Right ventricle myocardium inferior (tissue), 1 donor: ENCODE data around the gene LY6G5C. TPM values are rescaled to one million over a fixed set of nuclear protein-coding genes. Genes with fewer than 3 reads are reported as not detected.

ENCODE experiments used
- ATAC-seq: fragments of 200-7000 bp; cut with Tn5 transposase; one replicate; pipeline ENCODE4 v1.9.1; 2020; ENCODE audit warnings: mild to moderate bottlenecking, moderate library complexity
- DNase-seq: peaks from one replicate; pipeline ENCODE4 v3.0.0; 2021; ENCODE audit errors: missing footprints
- intact Hi-C: fragments of 100-400 bp; cut with DNase I; formaldehyde crosslinking; loops from one replicate; pipeline ENCODE4 v1.11.0; 2022
- long read RNA-seq: library from polyadenylated mRNA; unstranded; transcript quantifications from one replicate; pipeline ENCODE4 v2.0.0, GENCODE V29; 2021
- total RNA-seq: library from RNA; stranded (reverse); fragmentation: NEBNext Ultra II Directional; extraction: Animal tissue kit (Norgen Biotek cat#: 25700); gene quantifications from one replicate; pipeline ENCODE4 v1.2.1, GENCODE V29; 2021
- donor health status: DM: no; HTN: yes; CAD: no; lungs with severe emphysema.

The LY6G5C gene, protein sequence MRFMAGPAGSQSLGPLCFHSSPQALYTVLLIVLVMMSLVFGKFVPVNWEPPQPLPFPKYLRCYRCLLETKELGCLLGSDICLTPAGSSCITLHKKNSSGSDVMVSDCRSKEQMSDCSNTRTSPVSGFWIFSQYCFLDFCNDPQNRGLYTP
- 1.5 TPM for total RNA-seq
- long read RNA-seq, partial matches to known transcripts = 0 of 1 reads
- long read RNA-seq, other reads (novel, unspliced or antisense) = 0 of 1 reads

DNA sequence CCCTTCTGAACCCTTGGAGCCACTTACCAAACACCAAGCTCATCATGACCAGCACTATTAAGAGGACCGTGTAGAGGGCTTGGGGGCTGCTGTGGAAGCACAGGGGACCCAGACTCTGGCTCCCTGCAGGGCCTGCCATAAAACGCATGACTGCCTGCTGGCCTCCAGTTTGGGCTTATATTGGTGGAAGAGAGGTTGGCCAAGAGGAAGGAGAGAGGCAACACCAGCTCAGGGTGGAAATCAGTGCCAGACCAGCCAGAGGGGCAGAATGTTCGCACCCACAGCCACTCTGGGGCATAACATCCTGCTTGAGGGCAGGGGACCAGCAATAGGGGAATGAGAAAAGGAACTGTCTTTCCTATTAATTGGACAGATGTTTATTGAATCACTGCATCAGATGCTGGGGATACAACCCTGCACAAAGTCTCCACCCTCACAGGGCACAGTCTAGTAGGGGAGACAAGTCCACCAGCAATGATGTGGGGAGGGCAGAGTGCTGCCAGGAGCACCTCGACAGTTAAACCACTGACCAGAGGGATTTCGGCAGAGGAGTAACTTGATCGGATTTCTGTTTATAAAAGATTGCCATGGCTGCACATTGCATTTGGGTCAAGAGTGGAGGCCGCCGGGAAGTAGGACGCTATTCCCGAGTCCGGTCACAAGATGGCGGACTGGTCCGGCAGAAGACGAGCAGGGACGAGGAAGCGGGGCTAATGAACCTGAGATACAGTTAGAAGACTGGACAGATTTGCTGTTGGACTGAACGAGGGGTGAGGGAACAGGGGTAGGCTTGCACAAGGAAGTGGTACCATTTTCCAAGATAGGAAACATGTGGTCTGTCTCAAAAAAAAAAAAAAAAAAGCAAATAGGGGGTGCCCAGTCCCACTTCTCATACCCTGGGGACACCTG, at the start of gene LY6G5C:
LY6G5C (minus strand) TSS at position 842 of the 909 bp plus-strand sequence; CDS start at position 148, 694 bp downstream.
- DNase-seq = peak; percentile 89
- intact Hi-C loops = loop anchor here (2.0 to 10.0 kb wide), 6 partner anchors 48 to 272 kb away; partner anchors contain the start of genes DDAH2 and NEU1
- ATAC-seq = peak; percentile 91

DNA sequence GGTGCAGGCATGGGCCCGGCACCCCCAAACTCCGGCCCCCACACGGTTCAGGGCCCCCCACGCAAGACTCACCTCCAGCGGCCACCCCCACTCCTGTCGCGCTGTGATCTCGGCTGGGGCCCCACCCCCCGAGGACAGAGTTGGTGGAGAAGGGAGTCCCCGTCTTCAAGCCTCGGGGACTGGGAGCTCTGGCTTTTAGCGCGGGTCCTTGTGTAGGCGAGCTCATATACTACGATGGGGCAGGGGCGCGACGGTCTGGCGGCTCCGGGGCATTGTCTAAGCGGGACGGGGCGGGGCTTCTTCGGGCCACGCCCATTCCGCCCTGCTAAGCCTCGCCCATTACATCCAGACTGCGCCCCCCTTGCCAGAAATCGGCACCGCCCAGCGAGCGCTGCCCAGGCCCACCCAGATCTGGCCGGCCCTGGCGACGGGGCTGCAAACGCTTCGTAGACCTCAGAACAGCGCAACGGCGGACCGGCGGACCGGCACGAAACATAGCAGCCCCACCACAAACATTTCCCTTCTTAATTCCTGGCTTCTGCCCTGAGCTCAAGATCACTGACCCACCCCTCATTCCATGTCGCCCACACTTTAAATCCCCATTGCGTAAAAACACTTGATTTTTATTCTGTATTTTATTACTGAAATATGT, 49.2 kb upstream of the LY6G5C start:
- ATAC-seq (peak; percentile 91), DNase-seq (peak; percentile 96)
- intact Hi-C loops = loop anchor here (1.0 to 10.0 kb wide), 6 partner anchors 27 to 185 kb away; partner anchors contain the start of genes ABHD16A, ATP6V1G2, DDX39B and LY6G5C

DNA sequence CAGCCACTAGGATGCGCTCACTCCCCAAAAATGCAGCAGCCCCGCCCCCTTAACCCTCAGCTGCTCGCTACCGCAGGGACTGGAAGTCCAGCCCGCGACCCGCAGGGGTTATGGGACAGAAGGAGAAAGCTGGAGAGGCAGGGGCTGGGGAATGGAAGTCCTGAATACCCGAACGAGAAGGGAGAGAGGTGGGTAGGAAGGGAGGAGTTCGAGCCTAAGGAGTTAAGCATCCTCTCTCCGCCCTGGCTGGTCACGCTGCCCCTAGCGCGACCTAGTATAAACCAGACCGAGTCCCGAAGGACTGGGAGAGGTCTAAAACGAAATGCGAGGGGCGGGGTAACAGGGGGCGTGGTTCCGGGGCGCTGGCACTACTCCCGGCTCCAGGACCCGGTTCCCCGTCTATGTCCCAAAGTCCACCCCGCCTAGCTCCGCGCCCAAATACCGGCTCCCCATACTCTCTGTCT, 48.7 kb upstream of the LY6G5C start:
- intact Hi-C loops = loop anchor here (1.0 to 2.0 kb wide), 3 partner anchors 39 to 101 kb away; partner anchors contain the start of gene LY6G5C
- peak; percentile 90 for ATAC-seq
- peak; percentile 95 for DNase-seq

DNA sequence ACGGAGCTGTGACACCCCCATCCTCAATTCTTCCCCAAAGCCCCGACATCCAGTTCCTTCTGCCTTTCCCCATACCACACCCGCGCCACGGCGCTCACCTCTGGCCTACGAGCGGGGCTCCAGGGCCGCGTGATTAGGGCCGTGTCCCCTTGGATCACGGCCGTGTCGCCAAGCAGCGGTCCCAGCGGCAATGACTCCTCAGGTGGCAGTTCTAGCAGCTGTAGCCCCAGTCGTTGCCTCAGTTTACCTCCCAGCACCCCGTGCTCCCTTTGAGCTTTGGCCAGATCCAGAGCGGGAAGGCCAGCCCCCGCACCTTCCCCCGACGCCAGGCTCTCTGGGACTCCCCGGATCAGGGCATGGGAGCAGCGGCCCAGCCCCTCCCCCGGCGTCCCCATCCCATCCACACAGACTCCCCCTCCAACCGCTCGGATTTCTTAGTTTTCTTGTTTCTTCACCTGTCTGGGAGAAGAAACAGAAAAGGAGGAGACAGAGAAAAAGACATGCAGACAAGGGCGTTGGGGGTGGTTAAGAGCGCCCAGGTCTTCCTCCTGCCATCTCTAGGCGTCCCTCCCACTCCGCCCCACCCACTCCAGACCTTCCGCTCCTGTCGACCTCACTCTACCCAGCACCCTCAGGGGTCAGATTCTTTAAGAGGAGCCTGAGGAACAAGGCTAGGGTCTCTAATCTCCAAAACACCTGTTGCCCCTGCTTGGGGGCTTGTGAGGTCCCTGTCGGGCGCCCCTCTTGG, 48.1 kb upstream of the LY6G5C start, which contains the start of gene DDAH2:
DDAH2 (minus strand) TSS at position 533 of the 748 bp plus-strand sequence; CDS start at position 395, 138 bp downstream.
- ATAC-seq = peak; percentile 29
- peak; percentile 71 for DNase-seq
- intact Hi-C loops = loop anchor here (1.0 to 2.0 kb wide), 3 partner anchors 40 to 101 kb away; partner anchors contain the start of gene LY6G5C

DNA sequence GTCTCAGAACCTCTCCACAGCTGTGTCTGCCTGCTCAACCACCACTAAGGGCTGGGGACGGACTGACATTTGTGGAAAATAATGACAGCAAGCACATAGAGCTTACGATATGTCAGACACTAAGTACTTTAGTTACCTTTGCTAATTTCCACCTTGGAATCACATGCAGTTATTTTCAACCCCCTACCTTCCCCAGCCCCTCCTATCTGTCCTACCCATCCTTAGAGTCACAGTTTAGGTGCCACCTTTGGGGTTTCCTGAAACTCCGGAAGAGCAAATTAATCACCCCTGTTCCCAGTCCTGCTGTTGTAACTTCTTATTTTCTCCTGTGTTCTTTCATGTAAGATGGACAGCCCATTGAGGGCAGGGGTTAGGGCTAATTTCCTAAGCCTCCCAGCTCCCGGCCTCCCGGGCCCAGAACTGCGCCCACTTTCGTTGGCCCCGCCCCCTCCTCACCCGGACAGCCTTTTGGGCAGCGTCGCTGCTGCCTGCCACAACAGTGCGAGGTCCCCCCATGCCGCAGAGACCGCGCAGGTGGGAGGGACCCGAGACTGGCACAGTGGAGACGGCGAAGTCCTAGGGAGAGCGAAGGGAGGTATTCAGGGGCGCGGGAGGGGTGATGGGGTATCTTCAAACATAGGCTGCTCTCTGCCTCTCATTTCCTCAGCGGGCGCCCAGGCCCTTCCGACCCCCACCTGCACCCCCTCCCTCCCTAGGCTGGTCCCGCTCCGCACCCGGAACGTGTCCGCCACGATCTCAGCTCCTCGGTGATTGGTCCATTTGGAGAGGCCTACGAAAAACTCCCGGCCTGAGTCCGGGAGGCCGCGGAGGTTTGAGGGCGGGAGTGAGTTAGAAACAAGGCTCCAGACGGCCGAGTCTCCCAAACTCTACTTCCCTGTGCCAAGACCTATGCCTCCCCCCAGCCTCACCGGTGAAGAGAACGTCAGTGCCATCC, 47.1 kb upstream of the LY6G5C start:
- no peak for ATAC-seq
- intact Hi-C loops = loop anchor here (2.0 kb wide), 2 partner anchors 41 to 47 kb away; partner anchors contain the start of gene LY6G5C
- peak; percentile 57 for DNase-seq

DNA sequence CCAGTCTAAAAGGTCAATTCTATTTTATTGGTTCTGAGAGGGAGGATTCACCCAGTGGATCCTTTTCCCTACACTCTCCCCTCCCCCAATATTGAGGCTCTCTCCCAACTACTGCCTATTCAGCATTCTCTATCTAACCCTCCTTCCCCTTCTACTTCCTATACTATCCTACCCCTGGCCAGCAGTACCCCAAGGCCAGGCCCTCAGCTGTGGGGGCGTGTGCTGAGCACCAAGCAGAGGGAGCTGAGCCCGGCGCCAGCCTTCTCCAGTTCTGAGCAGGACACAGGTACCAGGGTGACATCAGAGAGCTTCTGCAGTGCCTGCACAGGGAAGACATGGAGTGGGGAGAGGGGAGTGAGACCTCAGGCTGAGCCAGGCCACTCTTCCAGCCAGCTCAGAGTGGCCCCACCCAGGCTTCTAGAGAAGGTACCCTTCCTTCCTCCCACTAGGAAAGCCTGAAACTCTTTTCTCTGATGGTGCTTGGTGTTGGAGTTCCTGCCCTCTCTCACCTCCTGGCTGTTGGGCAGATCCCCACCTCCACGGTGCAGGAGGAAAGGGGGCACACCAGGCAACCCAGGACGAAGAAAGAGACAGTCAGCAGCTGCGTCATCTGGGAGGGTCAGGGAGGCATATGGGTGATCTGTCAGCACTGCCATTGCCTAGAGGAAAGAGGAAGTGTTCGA, 46.3 kb upstream of the LY6G5C start:
- intact Hi-C loops = no loop called here
- ATAC-seq (no peak), DNase-seq (peak; percentile 71)

DNA sequence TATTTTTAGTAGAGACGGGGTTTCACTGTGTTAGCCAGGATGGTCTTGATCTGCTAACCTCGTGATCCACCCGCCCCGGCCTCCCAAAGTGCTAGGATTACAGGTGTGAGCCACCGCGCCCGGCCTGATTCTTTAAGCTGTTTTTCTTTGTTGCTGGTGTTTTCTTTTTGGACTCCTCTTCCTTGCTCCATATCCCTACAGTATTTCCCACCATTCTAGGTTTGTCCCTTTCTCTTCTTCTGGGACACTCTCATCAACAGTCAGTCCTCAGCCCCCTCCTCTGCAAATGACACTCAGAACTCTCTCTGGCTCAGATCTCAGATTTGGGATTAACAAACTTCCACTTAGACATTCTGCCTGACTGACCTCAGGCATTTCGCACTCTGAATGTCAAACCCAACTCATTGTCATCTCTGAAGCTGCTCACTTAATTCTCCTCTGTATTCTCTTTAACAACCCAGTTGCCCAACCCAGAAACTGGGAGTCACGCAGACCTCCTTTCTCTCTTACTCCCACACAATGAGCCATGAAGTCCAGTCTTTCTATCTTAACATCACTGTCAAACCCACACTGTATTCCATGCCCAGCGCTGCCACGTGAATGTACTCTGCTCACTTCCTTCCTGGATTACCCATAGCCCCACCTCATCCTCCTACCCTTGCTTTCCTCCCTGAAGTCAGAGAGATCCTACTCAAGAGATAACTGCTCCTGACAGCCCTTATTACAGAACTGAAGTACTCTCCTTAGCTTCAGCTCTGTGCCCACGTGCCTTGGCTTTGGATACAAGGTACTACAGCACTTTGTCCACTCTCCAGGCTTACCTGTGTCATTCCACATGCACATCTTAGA, 44.9 kb upstream of the LY6G5C start:
- no peak for ATAC-seq
- intact Hi-C loops = no loop called here

DNA sequence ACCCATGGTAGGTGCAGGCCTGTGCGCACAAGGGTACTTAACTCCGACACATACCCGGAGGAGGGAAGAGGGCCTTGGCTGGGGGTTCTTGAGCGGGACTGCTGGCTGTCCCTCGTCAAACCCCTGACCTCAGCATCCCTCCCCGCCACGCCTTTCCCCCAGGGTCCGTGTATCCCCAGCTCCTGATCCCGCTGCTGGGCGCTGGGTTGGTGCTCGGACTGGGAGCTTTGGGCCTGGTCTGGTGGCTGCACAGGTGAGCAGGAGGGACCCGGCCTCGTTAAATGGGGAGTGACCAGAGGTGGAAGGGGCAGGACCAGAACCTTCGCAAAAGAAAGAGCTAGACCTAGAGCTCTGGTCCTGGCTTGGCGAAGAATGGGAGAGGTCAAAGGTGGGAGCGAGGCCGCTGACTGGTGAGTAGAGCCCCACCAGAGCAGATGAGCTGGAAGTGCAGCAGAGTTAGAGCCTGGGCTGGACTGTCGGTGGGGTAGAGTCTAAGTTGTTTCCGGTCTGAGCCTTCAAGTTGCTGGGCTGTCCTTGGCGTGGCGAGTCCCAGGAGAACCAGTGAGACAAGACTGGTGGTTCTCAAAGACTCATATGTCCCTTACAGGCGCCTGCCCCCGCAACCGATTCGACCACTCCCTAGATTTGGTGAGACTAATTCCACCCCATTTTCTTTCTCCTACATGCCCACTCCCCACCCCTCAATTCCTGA, 43.3 kb upstream of the LY6G5C start:
- DNase-seq (peak; percentile 49), ATAC-seq (no peak)
- intact Hi-C loops = no loop called here

More for the DNA sequence above, 44.9 kb upstream of the LY6G5C start:
- DNase-seq = peak; percentile 68

DNA sequence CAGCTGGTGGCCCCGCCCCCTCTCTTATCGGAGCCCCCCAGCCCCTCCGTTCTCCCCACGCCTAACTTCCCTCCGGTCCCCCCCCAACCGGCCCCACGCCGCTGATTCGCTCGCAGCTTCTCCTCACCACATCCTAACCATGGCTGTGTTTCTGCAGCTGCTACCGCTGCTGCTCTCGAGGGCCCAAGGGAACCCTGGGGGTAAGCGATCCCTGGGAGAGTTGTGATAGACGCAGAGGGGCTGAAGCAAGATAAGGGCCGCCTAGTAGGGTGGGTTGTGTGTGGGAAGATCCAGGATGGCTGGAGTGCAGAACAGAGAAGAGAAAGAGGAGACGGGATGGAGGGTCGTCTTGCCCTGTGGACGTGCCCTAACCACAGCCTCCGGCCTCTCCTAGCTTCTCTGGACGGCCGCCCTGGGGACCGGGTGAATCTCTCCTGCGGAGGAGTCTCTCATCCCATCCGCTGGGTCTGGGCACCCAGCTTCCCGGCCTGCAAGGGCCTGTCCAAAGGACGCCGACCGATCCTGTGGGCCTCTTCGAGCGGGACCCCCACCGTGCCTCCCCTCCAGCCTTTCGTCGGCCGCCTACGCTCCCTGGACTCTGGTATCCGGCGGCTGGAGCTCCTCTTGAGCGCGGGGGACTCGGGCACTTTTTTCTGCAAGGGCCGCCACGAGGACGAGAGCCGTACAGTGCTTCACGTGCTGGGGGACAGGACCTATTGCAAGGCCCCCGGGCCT, 42.5 kb upstream of the LY6G5C start, which contains the start of gene MPIG6B:
MPIG6B (plus strand) TSS at position 129 of the 735 bp plus-strand sequence; CDS start at position 140, 11 bp downstream.
- intact Hi-C loops = no loop called here
- ATAC-seq = no peak
- peak; percentile 49 for DNase-seq

DNA sequence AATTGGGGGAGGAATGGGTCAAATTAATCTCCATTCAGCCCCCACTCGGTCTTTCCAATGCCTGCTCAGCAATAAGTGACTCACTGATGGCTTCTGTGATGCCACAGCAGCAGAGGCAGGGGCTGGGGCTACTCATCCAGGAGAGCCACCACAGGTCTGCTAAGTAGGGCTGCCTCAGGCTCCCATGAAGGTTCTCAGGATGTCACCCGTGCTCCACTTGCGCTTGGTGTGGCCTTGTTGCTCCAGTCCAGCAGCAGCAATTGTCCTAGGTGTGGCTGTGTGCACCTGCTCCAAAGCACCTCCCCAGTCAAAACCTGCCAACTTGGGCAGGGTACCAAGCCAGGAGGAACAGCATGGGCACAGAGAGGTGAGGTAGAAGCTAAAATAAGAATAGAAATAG, 41.3 kb upstream of the LY6G5C start:
- DNase-seq = no peak
- no peak for ATAC-seq
- intact Hi-C loops = no loop called here

DNA sequence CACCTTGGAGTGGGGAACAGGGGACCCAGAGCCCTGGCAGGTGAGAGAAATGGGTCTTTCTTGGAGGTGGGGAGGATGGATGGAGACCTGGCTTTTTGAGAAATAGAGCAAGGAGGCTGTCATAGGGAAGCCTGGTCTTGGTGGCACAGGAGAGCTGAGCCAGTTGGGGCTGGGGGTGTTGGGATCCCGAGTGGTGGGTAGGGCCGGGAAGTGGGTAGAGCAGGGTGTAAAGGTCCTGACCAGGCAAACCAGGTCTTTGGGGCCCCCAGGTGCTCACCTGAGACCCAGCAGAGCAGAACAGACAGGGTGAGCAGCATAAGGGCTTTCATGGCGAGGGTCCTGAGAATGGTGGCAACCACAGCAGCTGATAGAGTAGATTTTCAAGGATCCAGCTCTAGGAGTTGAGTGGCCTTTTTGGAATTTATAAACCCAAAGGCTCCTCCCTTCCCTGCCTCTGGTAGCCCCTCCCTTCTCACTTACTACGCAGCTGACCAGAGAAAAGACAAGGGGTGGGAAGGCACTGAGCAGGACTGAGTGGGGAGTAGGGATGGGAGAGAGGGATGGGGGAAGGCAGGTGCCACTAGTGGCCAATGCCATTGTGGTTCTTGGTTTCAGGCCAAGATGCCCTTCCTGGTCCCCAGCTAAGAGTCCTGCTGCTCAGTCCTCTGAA, 40.6 kb upstream of the LY6G5C start, which contains the start of gene LY6G6C:
LY6G6C (minus strand) TSS at position 396 of the 670 bp plus-strand sequence; CDS start at position 329, 67 bp downstream.
- no peak for DNase-seq

DNA sequence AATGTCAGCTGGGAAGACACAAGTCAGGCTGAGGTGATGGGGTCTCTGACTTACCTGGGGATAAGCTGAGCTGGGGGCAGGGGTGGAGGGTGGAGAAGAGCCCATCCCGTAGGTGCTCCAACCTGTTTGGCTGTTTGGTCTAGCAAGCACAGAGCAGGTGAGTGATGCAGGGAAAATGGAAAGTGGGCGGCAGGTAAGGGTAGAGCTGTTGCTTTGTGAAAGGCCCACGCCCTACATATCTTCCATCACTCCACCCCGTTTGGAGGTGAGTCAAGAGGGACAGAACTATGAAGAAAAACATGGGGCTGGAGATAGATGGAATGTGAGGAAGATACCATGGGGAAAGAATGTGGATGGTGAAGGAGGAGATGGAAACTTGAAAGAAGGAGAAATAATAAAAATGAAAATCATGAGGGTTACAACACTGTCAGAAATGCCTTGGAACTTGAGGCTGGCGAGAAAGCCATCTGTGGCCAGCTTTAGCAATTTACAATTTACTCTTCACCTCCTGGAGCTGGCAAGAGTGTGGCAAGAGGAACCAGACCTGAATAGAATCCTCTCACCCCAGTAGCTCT, 39.4 kb upstream of the LY6G5C start:
- intact Hi-C loops = no loop called here
- DNase-seq = no peak
- ATAC-seq = no peak

More for the DNA sequence above, 40.6 kb upstream of the LY6G5C start, which contains the start of gene LY6G6C:
- no peak for ATAC-seq
- intact Hi-C loops = no loop called here

DNA sequence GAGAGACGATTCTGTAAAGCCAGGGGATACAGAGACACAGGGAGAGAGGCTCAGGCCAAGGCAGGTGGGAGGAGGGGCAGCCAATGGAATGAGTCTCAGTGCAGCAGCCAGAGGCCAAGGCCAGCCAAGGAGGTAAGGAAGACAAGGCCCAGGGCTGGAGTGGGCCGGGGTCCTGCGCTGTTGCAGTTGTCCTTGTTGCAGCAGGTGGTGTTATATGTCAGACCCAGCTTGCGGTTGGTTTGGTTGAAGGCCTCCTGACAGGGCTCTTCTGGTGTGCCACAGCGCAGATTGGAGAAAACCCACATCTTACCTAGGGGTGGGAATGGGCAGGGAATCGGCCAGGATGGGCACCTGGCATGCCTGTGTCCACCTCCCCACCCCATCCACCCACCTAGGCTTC, 38.1 kb upstream of the LY6G5C start:
- DNase-seq (no peak), ATAC-seq (no peak)
- intact Hi-C loops = no loop called here
